GM19438 (cell line): ENCODE data around the gene OR2M4.
"Not testable (repeated sequence)": the region's sequence is repeated elsewhere in the genome, so short reads cannot be mapped to it uniquely, and the experiment has no call there.

ENCODE experiments used
- ATAC-seq: cut with Tn5 transposase; IDR thresholded peaks from one replicate; pipeline ENCODE4 v1.9.1; 2021; ENCODE audit warnings: low read depth; ENCODE audit not compliant: unreplicated experiment

The OR2M4 gene, protein sequence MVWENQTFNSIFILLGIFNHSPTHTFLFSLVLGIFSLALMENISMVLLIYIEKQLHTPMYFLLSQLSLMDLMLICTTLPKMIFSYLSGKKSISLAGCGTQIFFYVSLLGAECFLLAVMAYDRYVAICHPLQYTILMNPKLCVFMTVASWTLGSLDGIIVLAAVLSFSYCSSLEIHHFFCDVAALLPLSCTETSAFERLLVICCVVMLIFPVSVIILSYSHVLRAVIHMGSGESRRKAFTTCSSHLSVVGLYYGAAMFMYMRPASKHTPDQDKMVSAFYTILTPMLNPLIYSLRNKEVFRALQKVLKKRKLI

DNA sequence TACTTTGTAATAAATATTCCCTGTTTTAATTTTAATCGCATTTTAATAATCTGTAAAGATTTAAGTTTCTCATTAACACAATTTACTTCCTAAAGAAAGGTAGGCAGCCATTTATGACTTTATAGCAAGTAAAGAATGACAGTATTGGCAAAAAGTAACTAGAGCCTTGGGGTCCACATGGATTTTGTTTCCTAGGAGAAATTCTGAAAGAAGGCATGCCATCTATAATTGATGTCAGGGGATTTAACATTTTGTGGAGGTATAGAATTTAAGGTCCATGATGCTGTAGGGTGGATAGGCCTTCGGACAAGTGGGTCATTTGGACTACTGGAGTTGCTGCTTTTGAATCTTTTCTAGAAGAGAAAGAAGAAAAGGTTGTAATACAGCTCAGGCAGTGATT is at the start of gene OR2M4:
TSS of gene OR2M4 (plus strand) at position 301 of the 400 bp plus-strand sequence. CDS start 7,512 bp downstream, outside the sequence.
- ATAC-seq, result no peak

DNA sequence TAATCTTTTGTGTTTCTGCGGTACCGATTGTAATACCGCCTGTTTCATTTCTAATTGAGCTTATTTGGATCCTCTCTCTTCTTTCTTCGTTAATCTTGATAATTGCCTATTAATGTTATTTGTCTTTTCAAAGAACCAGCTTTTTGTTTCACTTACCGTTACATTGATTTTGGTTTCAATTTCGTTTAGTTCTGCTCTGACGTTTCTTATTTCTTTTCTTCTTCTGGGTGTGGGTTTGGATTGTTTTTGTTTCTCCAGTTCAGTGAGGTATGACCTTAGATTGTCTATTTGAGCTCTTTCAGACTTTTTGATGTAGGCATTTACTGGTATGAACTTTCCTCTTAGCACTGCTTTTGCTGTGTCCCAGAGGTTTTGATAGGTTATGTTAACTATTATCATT is 47.2 kb upstream of the OR2M4 start:
- no peak for ATAC-seq

DNA sequence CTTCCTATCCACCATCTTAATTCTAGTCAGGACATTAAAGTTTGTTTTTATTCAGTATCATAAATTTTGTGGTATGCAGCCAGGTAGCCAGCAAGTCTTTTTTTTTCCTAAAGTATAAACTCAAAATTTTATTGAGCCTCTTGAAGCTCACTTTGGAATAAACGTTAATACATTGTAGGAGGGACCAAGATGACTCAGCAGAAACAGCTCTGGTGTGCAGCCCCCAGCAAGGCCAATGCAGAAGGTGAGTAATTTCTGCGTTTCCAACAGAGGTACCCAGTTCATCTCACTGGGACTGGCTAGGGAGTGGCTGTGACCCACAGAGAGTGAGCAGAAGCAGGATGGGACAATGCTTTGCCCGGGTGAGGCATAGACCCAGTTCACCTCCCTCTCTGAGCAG is 43.9 kb upstream of the OR2M4 start:
- ATAC-seq, result no peak

DNA sequence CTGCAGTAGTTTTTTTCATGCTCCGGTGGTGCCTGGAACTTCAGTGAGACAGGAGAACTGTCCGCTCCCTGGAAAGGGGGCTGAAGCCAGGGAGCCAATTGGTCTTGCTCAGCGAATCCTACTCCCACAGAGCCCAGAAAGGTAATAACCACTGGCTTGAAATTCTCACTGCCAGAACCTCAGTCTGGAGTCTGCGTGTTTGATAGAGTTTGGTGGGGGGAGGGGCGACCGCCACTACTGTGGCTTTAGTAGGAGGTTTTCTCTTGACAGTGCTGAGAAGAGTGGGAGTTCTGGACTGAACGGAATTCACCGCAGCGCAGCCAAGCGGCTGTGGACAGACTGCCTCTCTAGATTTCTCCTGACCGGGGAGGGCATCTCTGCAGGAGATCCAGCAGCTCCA is 42.2 kb upstream of the OR2M4 start:
- ATAC-seq, result no peak

DNA sequence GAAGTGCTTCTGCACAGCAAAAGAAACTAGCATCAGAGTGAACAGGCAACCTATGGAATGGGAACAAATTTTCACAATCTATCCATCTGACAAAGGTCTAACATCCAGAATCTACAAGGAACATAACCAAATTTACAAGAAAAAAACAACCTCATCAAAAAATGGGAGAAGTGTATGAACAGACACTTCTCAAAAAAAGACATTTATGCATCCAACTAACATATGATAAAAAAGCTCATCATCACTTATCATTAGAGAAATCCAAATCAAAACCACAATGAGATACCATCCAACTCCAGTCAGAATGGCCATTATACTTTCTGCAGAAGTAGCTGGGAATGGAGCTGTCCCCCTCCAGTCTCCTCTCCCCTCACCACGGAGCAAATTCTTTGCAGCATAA is 37.1 kb upstream of the OR2M4 start:
- ATAC-seq, result no peak

DNA sequence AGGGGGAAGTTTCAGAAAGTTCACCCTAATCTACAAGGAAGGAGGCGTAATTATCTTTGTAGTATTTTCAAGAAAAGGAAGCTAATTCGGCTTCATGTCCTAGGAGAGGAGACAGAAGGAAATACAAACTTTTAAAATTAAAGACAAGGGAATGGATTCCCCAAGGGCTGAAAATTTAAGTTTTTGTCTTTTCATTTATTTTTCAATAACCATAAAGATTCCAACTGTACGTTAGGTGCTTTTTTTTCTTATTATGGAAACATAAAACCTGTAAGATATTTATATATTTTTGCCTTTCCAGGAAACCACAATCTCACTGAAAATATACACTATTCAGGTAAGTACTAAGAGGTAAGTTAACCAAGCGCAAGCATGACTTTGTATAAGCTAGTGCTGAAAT is 34.3 kb upstream of the OR2M4 start, which contains the start of gene OR2M3:
TSS of gene OR2M3 (plus strand) at position 301 of the 400 bp plus-strand sequence. CDS start 5,803 bp downstream, outside the sequence.
- no peak for ATAC-seq

DNA sequence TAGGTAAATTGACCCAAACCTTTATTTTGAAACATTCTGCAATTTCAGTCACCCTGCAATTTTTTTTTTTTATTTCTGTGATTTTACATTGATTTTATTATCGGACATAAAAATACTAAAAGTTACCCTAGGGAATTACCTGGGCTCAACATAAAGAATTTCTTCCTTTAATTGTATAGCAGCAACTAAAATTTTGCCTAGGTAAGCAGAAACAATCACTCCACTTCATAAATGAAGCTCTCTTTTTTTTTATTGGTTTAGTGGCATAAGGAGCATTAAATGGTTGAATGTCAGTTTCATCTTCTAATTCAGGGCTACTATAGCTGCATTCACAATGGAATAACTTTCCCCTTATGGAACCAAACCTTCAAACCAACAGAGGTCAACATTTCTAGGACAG is 15.3 kb upstream of the OR2M4 start:
- no peak for ATAC-seq

DNA sequence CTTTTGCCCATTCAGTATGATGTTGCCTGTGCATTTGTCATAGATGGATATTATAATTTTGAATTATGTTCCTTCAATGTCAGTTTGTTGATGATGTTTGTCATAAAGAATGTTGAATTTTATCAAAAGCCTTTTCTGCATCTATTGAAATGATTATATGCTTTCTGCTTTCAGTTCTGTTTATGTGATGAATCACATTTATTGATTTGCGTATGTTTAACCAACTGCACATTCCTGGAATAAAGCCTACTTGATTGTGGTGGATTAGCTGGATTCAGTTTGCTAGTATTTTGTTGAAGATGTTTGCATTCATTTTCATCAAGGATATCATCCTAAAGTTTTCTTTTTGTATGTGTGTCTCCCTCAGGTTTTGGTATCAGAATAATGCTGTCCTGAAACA is 5.7 kb upstream of the OR2M4 start:
- no peak for ATAC-seq

DNA sequence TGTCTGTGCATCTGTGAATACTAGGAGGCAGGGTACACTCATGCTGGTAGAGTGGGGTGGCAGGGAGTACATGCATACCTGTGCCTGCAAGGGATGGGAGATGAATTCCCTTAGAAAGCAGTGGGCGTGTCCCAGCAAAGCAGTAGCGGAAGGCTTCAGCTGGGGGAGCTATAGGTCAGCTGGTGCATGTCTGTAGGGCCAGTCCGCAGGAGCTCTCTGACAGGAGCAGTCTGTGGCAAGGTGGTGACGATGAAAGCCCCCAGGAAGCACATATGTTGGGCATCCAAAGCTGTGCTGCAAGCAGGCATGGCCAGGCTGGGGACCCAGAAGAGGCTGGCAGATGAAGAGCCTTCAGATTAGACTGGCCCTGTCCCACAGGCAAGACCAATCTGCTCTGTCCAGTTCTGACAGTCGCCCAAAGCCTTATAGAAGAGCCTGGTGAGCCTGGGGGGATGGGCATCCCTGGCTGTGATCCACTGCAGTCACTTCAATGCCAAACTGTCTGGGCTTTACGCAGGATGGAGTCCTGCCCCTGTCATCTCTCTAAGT is 1.8 kb upstream of the OR2M4 start:
- ATAC-seq, result no peak

DNA sequence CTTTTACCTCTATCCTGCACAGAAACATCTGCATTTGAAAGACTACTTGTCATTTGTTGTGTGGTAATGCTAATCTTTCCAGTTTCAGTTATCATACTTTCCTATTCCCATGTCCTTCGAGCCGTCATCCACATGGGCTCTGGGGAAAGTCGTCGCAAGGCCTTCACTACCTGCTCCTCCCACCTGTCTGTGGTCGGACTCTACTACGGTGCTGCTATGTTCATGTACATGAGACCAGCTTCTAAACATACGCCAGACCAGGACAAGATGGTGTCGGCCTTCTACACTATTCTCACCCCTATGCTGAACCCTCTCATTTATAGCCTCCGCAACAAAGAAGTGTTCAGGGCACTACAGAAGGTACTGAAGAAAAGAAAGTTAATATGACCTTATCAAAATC is 8.3 kb downstream of the OR2M4 start:
- ATAC-seq, result no peak

DNA sequence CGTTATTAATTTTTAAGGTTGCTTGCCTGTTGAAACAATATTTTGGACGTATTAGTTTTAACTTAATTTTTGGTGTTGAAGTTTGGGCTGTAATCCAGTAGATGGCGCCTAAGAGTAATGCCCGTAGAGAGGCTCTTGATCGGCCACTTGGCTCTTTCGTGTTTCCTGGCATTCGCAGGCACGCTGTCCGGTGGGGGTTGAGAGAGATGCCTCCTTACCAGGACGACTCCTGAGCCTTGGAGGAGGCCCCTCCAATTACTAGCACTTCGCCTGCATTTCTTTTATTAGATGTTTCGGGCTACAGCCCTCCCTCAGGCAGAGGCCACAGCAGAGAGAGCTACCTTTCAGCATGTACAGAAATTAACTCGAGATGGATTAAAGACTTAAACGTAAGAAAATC is 12.0 kb downstream of the OR2M4 start:
- ATAC-seq, result peak; percentile 88

DNA sequence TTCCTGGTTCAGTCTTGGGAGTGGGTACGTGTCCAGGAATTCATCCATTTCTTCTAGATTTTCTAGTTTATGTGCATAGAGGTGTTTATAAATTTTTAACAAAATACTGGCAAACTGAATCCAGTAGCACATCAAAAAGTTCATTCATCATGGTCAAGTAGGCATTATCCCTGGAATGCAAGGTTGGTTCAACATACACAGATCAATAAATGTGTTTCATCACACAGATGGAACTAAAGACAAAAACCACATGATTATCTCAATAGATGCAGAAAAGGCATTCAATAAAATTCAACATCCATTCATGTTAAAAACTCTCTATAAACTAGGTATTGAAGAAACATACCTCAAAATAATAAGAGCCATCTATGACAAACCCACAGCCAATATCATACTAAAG is 28.1 kb downstream of the OR2M4 start:
- ATAC-seq, result not testable (repeated sequence)

DNA sequence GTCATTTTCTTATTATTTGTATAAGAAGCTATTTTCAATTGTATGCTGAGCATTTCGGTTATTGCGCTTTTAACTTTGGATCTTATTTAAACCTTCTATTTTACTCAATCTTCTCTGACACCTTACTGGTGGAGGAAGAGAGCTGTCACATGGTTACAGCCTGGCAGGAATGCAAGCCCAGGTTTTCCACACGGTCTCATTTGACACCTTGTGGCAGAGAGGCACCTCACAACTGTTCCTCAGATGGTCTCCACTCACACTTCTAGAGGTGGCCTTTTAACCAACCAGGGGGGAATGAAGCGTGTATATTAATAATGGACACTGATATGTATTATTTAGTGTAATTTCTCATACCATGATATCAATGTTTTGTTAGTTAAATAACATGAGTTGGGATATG is 37.0 kb downstream of the OR2M4 start:
- no peak for ATAC-seq

DNA sequence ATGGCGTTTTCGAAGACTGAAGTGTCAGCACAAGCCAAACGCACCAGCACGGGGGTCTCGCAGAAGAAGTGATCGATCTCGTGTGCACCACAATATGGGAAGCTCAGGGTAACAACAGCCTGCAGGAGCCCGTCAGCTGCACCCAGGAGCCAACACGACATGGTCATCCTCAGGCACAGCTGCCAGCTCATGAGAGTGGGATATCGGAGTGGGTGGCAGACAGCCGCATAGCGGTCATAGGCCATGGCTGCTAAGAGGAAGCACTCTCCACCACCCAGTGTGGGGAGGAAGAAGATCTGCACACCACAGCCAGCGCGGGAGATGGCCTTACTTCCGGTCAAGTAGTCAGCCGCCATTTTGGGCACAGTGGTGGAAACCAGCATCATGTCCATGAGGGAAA is 42.0 kb downstream of the OR2M4 start:
- not testable (repeated sequence) for ATAC-seq

DNA sequence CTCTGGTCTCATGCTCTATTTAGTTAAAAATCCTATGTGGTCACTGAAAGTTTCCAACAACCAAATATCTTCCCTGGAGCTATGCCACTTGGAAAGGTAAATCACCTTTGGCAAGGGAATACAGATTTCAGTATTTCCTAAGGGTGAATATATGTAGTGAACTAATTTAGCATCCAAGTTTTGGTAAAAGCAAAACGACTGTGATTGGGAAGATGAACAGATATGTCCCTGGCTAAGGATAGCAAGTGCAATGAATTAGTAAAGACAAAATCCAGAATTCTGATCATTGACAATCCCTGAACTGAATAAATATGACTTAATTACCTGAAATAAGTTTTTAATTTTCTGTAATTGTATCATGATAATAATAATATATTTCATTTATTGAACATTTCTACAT is 46.7 kb downstream of the OR2M4 start, which contains the start of gene OR2T33:
TSS of gene OR2T33 (minus strand) at position 101 of the 400 bp plus-strand sequence. CDS start 4,162 bp downstream, outside the sequence.
- ATAC-seq, result no peak

DNA sequence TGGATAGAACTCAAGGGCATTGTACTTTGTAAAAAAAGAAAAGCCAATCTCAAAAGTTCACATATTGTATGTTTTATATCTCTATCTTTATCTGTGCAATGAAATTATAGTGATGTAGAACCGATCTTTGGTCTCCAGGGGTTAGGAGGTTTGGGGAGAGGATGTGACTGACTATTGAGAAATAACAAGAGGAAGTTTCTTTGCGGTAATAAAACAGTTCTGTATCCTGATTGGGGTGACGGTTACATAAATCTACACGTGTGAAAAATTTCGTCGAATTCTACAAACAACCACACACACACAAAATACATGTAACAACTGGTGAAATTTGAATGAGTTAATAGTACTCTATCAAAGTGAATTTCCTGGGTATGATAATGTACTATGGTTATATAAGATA is 57.2 kb downstream of the OR2M4 start:
- no peak for ATAC-seq
